ENCODE measurements around the gene MS4A14. TPM values are rescaled to one million over a fixed set of nuclear protein-coding genes. Genes with fewer than 3 reads are reported as not detected.

MS4A14 gene
- total and polyA plus RNA-seq, 8 donors = under 0.01 to 4.1 (median 0.18) TPM; not detected in 3

- Histone ChIP-seq H3K4me1 (no peaks in the 10 kb centered on the region), H3K9me3 (peaks cover 0 to 12% (median 8%) of the 10 kb centered on the region in 4 donors), H3K36me3 (no peaks in the 10 kb centered on the region), H3K27ac (no peak overlapping the region), H3K27me3 (no peaks in the 10 kb centered on the region), H3K4me3 (no peak overlapping the region)
- WGBS, 5 donors = 48 to 93% (median 78%) methylated on average over 1 of the region's 1 CpG
- DNase-seq = no peak
- TF ChIP-seq POLR2A (IDR thresholded peaks at IDR 0.05) = no peak
- TF ChIP-seq EP300 (IDR thresholded peaks at IDR 0.05) = no peak
- no peak for TF ChIP-seq POLR2AphosphoS5 (IDR thresholded peaks at IDR 0.05)
- no peak for TF ChIP-seq CTCF (IDR thresholded peaks at IDR 0.05)
- intact Hi-C loops (cut with DNase I; ENCODE audit: low total_unique reads) = no loop called here
Observed at GRCh38 chr11:60422609-60423008, 26.4 kb downstream of the MS4A14 start.

- H3K27ac ChIP-seq = no peak overlapping the region
- intact Hi-C loops (cut with DNase I; ENCODE audit: low total_unique reads) = no loop called here
- H3K36me3 ChIP-seq = no peaks in the 10 kb centered on the region
- 38 to 63% (median 46%) methylated on average over 2 of the region's 2 CpGs for WGBS, 5 donors
- TF ChIP-seq EP300 (IDR thresholded peaks at IDR 0.05) (no peak), POLR2A (IDR thresholded peaks at IDR 0.05) (no peak), CTCF (IDR thresholded peaks at IDR 0.05) (no peak), POLR2AphosphoS5 (IDR thresholded peaks at IDR 0.05) (no peak)
- no peaks in the 10 kb centered on the region for H3K4me1 ChIP-seq
- H3K27me3 ChIP-seq = no peaks in the 10 kb centered on the region
- DNase-seq = no peak
- no peaks in the 10 kb centered on the region for H3K9me3 ChIP-seq
- H3K4me3 ChIP-seq = no peak overlapping the region
Observed at GRCh38 chr11:60428517-60428916, 32.3 kb downstream of the MS4A14 start.

GRCh38 chr11:60429272-60429671 lies 33.0 kb downstream of the MS4A14 start, which contains the start of gene MS4A5:
Gene MS4A5 (plus strand): TSS chr11:60429572. CDS start chr11:60429675, 103 bp downstream.
- H3K36me3 ChIP-seq = no peaks in the 10 kb centered on the region
- TF ChIP-seq POLR2AphosphoS5 (IDR thresholded peaks at IDR 0.05) (no peak), POLR2A (IDR thresholded peaks at IDR 0.05) (no peak), EP300 (IDR thresholded peaks at IDR 0.05) (no peak), CTCF (IDR thresholded peaks at IDR 0.05) (no peak)
- no peak for DNase-seq
- H3K27me3 ChIP-seq = no peaks in the 10 kb centered on the region
- WGBS, 5 donors = 96 to 99% (median 97%) methylated on average over 5 of the region's 5 CpGs
- H3K4me1 ChIP-seq = no peaks in the 10 kb centered on the region
- no peak within 1 kb of the TSS for H3K27ac ChIP-seq
- intact Hi-C loops (cut with DNase I; ENCODE audit: low total_unique reads) = no loop called here
- H3K4me3 ChIP-seq = no peak within 1 kb of the TSS
- no peaks in the 10 kb centered on the region for H3K9me3 ChIP-seq

GRCh38 chr11:60431251-60431650 lies 35.0 kb downstream of the MS4A14 start:
- Histone ChIP-seq H3K27me3 (no peaks in the 10 kb centered on the region), H3K36me3 (no peaks in the 10 kb centered on the region), H3K4me1 (no peaks in the 10 kb centered on the region), H3K4me3 (no peak overlapping the region), H3K9me3 (no peaks in the 10 kb centered on the region), H3K27ac (no peak overlapping the region)
- WGBS, 5 donors = 48 to 60% (median 50%) methylated on average over 2 of the region's 2 CpGs
- intact Hi-C loops (cut with DNase I; ENCODE audit: low total_unique reads) = no loop called here
- TF ChIP-seq POLR2AphosphoS5 (IDR thresholded peaks at IDR 0.05) = no peak
- no peak for TF ChIP-seq CTCF (IDR thresholded peaks at IDR 0.05)
- TF ChIP-seq EP300 (IDR thresholded peaks at IDR 0.05) = no peak
- DNase-seq = no peak

Measured in stomach (tissue), 9 donors.